Activated T-helper 17 cell treated with anti-CD3 and anti-CD28 coated beads, Interleukin-2, amount 50 U/mL, for 72 hours (primary cell): ENCODE results near the gene HMBS. TPM values are rescaled to one million over a fixed set of nuclear protein-coding genes. Genes with fewer than 3 reads are reported as not detected.
"Not testable (repeated sequence)": the region's sequence is repeated elsewhere in the genome, so short reads cannot be mapped to it uniquely, and the experiment has no call there.

Experiments used
- ATAC-seq: fragments of 150-1000 bp; cut with Tn5 transposase; replicated peaks from 2 replicates; pipeline ENCODE4 v1.10.0; 2021; ENCODE audit warnings: mild to moderate bottlenecking, moderate library complexity
- H3K27ac Mint-ChIP-seq: one replicate; pipeline ENCODE4 v1.8.0; 2022; ENCODE audit warnings: mixed read lengths
- H3K27me3 Mint-ChIP-seq: one replicate; pipeline ENCODE4 v1.8.0; 2022; ENCODE audit warnings: mixed read lengths
- H3K36me3 Mint-ChIP-seq: one replicate; pipeline ENCODE4 v1.8.0; 2022; ENCODE audit warnings: low read depth, mild to moderate bottlenecking, mixed read lengths
- H3K4me1 Mint-ChIP-seq: one replicate; pipeline ENCODE4 v1.8.0; 2022; ENCODE audit warnings: mixed read lengths
- H3K4me3 Mint-ChIP-seq: one replicate; pipeline ENCODE4 v1.8.0; 2022; ENCODE audit warnings: mild to moderate bottlenecking, mixed read lengths
- H3K9me3 Mint-ChIP-seq: one replicate; pipeline ENCODE4 v1.8.0; 2022; ENCODE audit warnings: mixed read lengths
- total RNA-seq, 2 donors: library from RNA; stranded (reverse); gene quantifications; one replicate each; pipeline ENCODE4 v1.2.3, GENCODE V29; 2022

HMBS gene
- total RNA-seq, 2 donors from 2014 or later: 15.7 to 26.3 TPM

DNA sequence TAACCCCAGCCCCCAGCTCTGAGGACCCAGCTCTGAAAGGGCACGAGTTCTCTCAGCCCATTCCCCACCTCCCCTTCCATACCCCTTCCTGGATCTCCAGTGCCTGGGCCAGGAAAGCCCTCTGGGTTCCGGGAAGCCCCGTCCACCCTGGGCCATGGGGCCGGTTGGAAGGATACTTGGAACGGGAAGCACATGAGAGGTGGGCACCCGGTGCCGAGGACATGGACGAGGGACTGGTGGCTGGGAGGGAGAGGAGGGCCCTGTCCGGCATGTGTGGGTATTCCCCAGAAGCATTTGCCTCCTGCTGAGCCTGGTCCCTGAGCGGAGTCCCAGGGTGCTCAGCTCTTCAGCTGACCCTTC is 31.5 kb downstream of the HMBS start:
- peaks cover 28% of the 10 kb centered on the region for H3K4me1 Mint-ChIP-seq
- no peaks in the 10 kb centered on the region for H3K27me3 Mint-ChIP-seq
- no peaks in the 10 kb centered on the region for H3K9me3 Mint-ChIP-seq
- H3K36me3 Mint-ChIP-seq: peaks cover 59% of the 10 kb centered on the region
- no peak for ATAC-seq
- peak overlapping the region; percentile 86 for H3K27ac Mint-ChIP-seq
- H3K4me3 Mint-ChIP-seq: peak overlapping the region; percentile 78

DNA sequence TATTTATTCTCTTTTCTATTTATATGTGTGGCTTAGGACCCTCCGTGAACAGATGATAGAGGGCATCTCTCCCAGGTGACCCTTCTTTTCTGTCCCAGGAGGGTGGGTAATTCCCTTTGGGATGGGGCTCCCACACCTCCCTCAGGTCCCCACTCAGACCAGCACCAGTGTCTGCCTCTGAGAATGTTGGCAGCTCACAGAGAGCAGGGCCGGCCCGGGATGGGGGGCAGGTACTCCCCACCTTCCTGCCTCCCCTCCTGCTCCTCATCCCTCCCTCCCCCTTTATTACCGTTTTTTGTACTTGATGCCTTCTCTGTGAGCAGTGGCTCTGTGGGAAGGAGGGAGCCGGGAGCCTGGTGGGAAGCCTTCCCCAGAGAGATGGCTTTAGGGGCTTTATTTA is 31.9 kb downstream of the HMBS start:
- Mint-ChIP-seq H3K4me1 (peaks cover 28% of the 10 kb centered on the region), H3K27me3 (no peaks in the 10 kb centered on the region), H3K36me3 (peaks cover 59% of the 10 kb centered on the region), H3K27ac (peak overlapping the region; percentile 86), H3K4me3 (peak overlapping the region; percentile 78), H3K9me3 (no peaks in the 10 kb centered on the region)
- ATAC-seq: no peak

DNA sequence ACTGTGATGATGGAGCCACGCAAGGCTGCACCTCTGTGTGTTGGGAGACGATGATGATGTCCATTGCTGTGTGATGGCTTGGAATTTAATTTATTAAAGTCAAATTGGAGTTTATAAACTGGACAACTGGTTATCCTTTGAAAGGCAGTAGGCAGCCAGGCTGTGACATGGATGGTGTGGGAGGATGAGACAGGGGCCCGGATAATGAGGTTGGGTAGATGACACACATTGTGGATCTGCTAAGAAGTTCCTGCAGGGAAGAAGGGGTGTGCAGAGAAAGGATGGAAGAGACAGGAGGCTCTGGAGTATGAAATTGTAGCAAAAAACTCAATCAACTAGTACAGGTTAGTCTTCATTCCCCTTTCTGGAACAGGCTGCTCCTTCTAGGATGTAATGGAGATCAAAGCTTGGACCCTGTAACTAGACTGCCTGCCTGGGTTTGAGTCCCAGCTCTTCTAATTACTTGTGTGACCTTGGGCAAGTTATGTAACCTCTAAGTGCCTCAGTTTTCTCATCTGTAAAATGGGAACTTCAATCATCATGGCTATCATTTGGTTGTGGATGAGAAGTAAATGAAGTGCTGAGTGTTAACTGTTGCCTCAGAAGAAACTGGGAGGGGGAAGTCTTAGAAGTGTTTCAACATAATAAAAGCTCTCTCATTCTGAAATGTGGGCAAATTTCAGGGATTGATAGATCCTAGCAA is 32.5 kb downstream of the HMBS start:
- Mint-ChIP-seq H3K36me3 (peaks cover 56% of the 10 kb centered on the region), H3K27ac (peak overlapping the region; percentile 86), H3K4me3 (peak overlapping the region; percentile 78), H3K9me3 (no peaks in the 10 kb centered on the region), H3K4me1 (peaks cover 30% of the 10 kb centered on the region), H3K27me3 (no peaks in the 10 kb centered on the region)
- no peak for ATAC-seq

DNA sequence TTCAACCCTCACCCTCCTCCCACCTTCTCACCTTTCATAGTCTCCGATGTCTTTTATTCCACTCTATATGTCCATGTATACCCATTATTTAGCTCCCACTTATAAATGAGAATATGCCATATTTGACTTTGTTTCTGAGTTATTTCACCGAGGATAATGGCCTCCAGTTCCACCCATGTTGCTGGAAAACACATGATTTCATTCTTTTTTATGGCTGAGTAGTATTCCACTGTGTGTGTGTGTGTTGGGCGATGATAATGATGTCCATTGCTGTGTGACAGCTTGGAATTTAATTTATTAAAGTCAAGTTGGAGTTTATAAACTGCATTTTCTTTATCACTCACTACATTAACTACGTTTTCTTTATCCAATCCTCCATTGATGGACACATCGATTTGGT is 33.5 kb downstream of the HMBS start:
- Mint-ChIP-seq H3K27ac (no peak overlapping the region), H3K36me3 (peaks cover 57% of the 10 kb centered on the region), H3K9me3 (no peaks in the 10 kb centered on the region), H3K27me3 (no peaks in the 10 kb centered on the region), H3K4me1 (peaks cover 33% of the 10 kb centered on the region), H3K4me3 (no peak overlapping the region)
- no peak for ATAC-seq

DNA sequence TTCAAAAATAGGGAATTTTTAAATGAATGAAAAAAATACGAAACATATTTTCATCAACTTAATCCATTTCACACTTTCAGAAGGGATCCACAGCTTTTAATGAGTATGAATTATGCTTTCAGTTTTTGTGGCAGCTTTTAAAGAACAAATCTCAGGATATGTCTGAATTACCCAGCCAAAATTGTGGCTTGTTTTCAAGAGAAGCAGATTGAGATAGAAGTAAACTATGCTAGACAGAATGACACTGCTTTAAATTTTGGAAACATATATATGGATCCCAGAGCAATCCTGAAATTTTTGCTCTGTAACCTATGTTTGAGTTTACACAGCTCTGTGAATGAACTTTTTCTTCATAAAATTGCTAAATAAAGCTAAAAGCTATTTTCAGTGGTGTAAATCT is 34.3 kb downstream of the HMBS start:
- Mint-ChIP-seq H3K27me3 (no peaks in the 10 kb centered on the region), H3K4me1 (peaks cover 31% of the 10 kb centered on the region), H3K9me3 (no peaks in the 10 kb centered on the region), H3K36me3 (peaks cover 57% of the 10 kb centered on the region), H3K27ac (no peak overlapping the region), H3K4me3 (no peak overlapping the region)
- ATAC-seq: no peak

DNA sequence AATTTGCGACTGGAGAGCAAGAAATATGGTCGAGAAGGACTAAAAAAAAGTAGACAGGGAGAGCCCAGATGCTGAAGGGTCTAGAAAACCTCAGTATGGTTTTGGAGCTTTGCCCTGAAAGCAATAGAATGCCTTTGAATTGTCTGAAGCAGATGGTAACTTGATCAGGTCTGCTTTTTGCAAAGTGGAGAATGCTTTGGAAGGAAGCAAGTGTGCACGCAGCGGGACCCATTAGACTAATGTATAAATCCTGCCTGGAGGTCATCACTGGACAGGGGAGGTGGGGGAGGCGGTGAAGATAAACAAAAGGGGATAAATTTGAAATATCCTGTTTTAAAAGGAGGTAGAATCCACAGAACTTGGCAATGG is 35.9 kb downstream of the HMBS start:
- H3K27me3 Mint-ChIP-seq: no peaks in the 10 kb centered on the region
- no peak for ATAC-seq
- no peaks in the 10 kb centered on the region for H3K9me3 Mint-ChIP-seq
- peak overlapping the region; percentile 87 for H3K27ac Mint-ChIP-seq
- H3K4me1 Mint-ChIP-seq: peaks cover 25% of the 10 kb centered on the region
- H3K4me3 Mint-ChIP-seq: peak overlapping the region; percentile 88
- H3K36me3 Mint-ChIP-seq: peaks cover 49% of the 10 kb centered on the region

DNA sequence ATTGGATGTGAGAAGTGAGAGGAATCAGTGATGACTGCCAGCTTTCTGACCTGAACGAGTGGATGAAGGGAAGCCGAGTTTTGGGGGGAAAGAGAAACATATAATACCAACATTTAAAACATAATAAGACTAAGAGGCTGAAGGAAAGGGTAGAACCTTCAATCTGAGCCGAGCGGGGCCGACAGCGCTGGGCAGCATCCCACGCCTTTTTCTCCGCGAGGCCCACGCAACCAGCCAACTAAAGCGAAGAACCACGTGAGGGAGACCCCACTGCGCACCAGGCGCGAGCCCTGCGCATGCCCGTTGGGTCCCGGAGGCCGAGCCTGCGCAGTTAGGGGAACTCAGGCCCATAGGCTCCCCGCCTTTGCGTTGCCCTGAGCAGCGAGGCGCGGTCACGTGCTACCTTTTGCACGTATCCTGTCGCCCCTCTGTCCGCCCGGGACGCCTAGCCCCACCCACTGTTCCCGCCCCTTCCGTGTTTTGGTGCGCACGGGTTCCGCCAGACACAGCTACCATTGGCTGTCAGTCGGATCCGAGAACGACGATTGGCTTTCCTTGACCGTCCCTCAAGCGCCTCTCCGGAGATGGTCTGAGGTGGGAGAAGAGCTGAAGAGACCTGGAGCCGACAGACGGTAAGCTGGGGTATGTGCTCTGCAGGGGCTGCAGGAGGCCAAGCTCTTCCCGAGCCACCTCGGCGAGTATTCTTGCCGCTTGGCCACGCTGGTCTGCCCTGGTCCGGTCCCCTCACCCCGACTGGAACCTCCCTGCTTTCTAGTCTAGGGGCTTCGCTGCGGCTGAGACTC is 36.5 kb downstream of the HMBS start, which contains the start of gene HINFP:
Gene HINFP, plus strand, starts transcription at position 573 of the 803 bp plus-strand sequence. CDS start 5,365 bp downstream, outside the sequence.
- peaks cover 21% of the 10 kb centered on the region for H3K4me1 Mint-ChIP-seq
- no peaks in the 10 kb centered on the region for H3K27me3 Mint-ChIP-seq
- H3K9me3 Mint-ChIP-seq: no peaks in the 10 kb centered on the region
- H3K27ac Mint-ChIP-seq: peak within 1 kb of the TSS; percentile 87
- peaks cover 44% of the 10 kb centered on the region for H3K36me3 Mint-ChIP-seq
- ATAC-seq: peak; percentile 99
- H3K4me3 Mint-ChIP-seq: peak within 1 kb of the TSS; percentile 88

DNA sequence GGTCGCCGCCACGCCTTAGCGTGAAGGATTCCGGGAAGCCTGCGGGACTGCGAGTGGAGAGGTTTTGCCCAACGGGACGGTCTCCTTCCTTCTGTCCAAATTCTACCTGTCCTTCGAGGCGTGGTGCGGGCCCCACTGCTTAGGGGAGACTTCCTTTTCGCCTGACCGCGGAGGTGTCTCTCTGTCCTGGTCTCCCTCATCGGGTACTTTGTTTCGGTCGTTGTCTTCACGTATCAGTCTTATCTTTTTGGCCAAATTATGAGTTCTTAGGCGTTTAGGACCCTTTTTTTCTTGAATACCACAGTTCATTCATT is 37.1 kb downstream of the HMBS start:
- H3K27ac Mint-ChIP-seq: peak overlapping the region; percentile 87
- peaks cover 23% of the 10 kb centered on the region for H3K4me1 Mint-ChIP-seq
- ATAC-seq: peak; percentile 8
- H3K4me3 Mint-ChIP-seq: peak overlapping the region; percentile 88
- H3K9me3 Mint-ChIP-seq: no peaks in the 10 kb centered on the region
- peaks cover 41% of the 10 kb centered on the region for H3K36me3 Mint-ChIP-seq
- no peaks in the 10 kb centered on the region for H3K27me3 Mint-ChIP-seq

DNA sequence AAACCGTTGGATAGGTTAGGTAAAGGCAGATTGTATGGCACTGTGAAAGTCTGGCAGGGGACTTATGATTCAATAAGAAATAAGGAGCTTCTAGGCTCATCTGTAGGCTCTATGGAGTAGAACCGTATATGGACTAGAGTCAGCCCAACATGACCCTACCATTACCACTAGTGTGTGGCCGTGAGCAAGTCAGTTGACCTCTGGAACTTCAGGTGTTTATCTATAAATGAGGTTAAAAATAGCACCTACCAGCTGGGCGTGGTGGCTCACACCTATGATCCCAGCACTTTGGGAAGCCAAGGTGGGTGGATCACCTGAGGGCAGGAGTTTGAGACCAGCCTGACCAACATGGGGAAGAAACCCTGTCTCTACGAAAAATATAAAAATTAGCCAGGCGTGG is 41.1 kb downstream of the HMBS start:
- H3K36me3 Mint-ChIP-seq: peaks cover 75% of the 10 kb centered on the region
- H3K4me1 Mint-ChIP-seq: peaks cover 19% of the 10 kb centered on the region
- H3K4me3 Mint-ChIP-seq: no peak overlapping the region
- no peak overlapping the region for H3K27ac Mint-ChIP-seq
- H3K27me3 Mint-ChIP-seq: no peaks in the 10 kb centered on the region
- H3K9me3 Mint-ChIP-seq: no peaks in the 10 kb centered on the region
- ATAC-seq: no peak

DNA sequence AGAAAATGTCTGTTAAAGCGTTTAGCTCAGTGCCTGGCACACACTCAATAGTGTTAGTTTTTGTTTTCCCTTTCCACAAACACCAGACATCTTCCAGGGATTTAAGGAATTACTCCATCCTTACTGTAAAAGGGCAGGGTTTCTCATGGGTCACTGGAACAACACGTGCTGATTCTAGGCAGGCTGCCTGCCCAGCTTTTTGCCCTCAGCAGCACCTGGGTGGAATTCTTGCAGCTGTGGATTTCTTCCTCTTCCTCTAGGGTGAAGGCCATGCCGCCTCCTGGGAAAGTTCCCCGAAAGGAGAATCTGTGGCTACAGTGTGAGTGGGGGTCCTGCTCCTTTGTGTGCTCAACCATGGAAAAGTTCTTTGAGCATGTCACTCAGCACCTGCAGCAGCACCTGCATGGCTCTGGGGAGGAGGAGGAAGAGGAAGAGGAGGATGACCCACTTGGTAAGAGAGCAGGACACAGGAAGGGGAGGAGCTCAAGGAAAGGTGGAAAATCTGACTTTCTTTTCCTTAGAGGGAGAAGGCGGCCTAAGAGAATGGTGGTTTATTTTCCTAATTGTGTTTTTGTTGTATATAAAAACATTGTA is 42.1 kb downstream of the HMBS start:
- H3K4me3 Mint-ChIP-seq: no peak overlapping the region
- no peak for ATAC-seq
- H3K27me3 Mint-ChIP-seq: no peaks in the 10 kb centered on the region
- peaks cover 18% of the 10 kb centered on the region for H3K4me1 Mint-ChIP-seq
- H3K36me3 Mint-ChIP-seq: peaks cover 80% of the 10 kb centered on the region
- peak overlapping the region; percentile 63 for H3K27ac Mint-ChIP-seq
- H3K9me3 Mint-ChIP-seq: no peaks in the 10 kb centered on the region

DNA sequence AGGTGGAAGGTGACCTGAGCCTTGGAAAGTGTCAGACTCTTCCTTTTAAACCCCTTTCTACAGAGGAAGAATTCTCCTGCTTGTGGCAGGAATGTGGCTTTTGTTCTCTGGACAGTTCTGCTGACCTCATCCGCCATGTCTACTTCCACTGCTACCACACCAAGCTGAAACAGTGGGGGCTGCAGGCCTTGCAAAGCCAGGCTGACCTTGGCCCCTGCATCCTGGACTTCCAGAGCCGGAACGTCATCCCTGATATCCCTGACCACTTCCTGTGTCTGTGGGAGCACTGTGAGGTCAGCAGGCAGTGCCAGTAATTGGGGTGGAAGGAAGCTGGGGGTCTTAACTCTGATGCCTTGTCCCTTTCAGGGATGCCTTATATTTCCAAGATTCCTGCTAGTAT is 46.0 kb downstream of the HMBS start:
- H3K4me1 Mint-ChIP-seq: peaks cover 6% of the 10 kb centered on the region
- no peaks in the 10 kb centered on the region for H3K9me3 Mint-ChIP-seq
- H3K27me3 Mint-ChIP-seq: no peaks in the 10 kb centered on the region
- no peak for ATAC-seq
- H3K4me3 Mint-ChIP-seq: no peak overlapping the region
- H3K36me3 Mint-ChIP-seq: peaks cover 79% of the 10 kb centered on the region
- H3K27ac Mint-ChIP-seq: no peak overlapping the region

DNA sequence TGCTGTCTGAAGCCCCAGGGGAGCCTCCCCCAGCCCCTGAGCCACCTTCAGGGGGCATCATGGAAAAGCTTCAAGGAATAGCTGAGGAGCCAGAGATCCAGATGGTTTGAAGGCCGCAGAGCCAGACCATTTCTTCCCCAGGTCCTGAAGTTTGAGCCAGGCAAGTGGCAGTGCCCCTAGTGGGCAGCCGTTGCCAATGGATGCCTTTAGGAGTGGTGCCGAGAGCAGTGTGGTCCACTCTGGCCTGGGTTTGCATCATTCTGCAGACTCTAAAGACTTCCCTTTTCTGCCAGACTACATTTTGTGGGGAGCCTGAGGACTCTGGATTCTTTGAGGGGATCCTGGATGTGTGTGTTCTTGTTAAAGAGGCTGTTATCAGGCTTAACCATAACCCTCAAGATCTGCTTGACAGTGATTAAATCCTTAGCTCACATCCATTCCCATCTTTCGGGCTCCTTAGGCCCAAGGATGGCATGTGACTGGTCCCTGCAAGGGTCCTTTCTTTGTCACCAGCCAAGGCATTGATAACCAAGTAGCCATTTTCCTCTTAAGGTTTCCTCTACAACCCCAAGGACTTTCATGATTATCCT is 49.8 kb downstream of the HMBS start:
- H3K4me3 Mint-ChIP-seq: no peak overlapping the region
- no peaks in the 10 kb centered on the region for H3K9me3 Mint-ChIP-seq
- no peak for ATAC-seq

DNA sequence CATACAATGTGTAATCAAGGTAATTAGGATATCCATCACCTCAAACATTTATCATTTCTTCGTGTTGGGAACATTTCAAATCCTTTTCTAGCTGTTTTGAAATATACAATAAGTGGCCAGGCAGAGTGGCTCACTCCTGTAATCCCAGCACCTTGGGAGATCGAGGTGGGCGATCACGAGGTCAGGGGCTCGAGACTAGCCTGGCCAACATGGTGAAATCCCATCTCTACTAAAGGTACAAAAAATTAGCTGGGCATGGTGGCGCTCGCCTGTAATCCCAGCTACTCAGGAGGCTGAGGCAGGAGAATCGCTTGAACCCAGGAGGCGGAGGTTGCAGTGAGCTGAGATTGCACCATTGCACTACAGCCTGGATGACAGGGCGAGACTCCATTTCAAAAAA is 54.6 kb downstream of the HMBS start:
- not testable (repeated sequence) for ATAC-seq, H3K36me3 Mint-ChIP-seq, H3K4me3 Mint-ChIP-seq, H3K9me3 Mint-ChIP-seq, H3K27ac Mint-ChIP-seq, H3K4me1 Mint-ChIP-seq
- peaks cover 14% of the 10 kb centered on the region for H3K27me3 Mint-ChIP-seq

More for the DNA sequence above, 49.8 kb downstream of the HMBS start:
- Mint-ChIP-seq H3K36me3 (peaks cover 49% of the 10 kb centered on the region), H3K27me3 (peaks cover 7% of the 10 kb centered on the region), H3K4me1 (no peaks in the 10 kb centered on the region), H3K27ac (no peak overlapping the region)
